Activated CD4-positive, alpha-beta T cell treated with anti-CD3 and anti-CD28 coated beads, Interleukin-2, amount 50 U/mL, for 1 hour (primary cell): ENCODE measurements around the gene GSTA4.
A peak's percentile ranks its signal among the peaks of the same experiment; 100 is the strongest.

Experiments used
- DNase-seq: peaks from one replicate; pipeline ENCODE4 v3.0.0-alpha.2; 2020

Gene GSTA4, protein sequence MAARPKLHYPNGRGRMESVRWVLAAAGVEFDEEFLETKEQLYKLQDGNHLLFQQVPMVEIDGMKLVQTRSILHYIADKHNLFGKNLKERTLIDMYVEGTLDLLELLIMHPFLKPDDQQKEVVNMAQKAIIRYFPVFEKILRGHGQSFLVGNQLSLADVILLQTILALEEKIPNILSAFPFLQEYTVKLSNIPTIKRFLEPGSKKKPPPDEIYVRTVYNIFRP

DNA sequence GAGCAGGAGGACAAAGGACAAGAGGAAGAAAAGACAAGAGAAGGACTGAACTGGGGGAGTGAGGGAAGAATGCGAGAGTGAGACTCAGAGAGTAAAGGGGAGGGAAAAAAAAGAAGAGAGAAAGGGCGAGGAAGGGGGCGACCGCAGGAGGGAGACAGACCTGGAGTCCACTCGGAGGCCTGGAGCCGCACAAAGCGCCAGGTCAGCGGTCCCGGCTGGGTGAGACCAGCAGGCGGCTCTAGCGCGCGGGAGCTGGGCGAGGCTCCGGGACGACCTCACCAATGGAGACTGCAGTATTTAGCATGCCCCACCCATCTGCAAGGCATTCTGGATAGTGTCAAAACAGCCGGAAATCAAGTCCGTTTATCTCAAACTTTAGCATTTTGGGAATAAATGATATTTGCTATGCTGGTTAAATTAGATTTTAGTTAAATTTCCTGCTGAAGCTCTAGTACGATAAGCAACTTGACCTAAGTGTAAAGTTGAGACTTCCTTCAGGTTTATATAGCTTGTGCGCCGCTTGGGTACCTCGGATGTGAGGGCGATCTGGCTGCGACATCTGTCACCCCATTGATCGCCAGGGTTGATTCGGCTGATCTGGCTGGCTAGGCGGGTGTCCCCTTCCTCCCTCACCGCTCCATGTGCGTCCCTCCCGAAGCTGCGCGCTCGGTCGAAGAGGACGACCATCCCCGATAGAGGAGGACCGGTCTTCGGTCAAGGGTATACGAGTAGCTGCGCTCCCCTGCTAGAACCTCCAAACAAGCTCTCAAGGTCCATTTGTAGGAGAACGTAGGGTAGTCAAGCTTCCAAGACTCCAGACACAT lies at the start of gene GSTA4:
TSS of gene GSTA4 (minus strand) at position 196 of the 824 bp plus-strand sequence. CDS start 1,041 bp downstream, outside the sequence.
- peak; percentile 81 for DNase-seq

GRCh38 chr6:53044572-53044971 lies 49.5 kb upstream of the GSTA4 start:
- DNase-seq, result no peak

GRCh38 chr6:53044071-53044470 lies 49.0 kb upstream of the GSTA4 start:
- DNase-seq, result no peak

- DNase-seq, result no peak
Observed at GRCh38 chr6:53043581-53043980, 48.5 kb upstream of the GSTA4 start.

- DNase-seq, result no peak
Observed at GRCh38 chr6:53042112-53042511, 47.0 kb upstream of the GSTA4 start.

DNA sequence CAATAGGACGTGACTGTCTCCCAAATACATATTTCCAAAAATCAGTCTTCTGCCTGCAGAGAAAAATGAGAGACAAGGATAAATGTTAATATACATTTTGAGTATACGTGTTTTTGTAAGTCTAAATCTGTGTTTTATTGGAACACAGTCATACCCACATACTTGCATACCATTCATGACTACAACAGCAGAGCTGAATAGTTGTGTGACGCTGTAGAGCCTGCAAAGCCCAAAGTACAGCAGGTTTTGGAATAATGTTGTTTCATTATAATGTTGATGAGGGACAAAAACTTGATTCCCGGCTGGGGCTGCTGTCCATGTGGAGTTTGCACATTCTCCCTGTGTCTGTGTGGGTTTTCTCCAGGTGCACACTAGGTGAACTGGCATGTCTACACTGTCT lies 46.3 kb upstream of the GSTA4 start:
- no peak for DNase-seq

- no peak for DNase-seq
Observed at GRCh38 chr6:53038596-53038995, 43.5 kb upstream of the GSTA4 start.

DNA sequence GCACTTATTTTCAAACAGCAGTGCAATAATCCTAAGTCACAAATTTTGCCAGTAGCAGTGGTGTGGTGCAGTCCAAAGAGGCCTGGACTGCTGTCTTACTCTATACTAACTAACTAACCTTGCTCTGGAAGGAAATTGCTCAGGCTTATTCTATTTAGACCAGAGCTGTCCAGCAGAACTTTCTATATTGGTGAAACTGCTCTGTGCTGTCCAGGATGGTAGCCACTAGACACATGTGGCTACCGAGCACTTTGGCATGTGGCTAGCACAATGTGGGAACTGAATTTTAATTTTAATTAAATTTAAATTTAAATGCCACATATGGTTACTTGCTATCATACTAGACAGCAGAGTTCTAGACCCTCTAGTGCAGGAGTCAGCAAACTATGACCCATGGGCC lies 43.1 kb upstream of the GSTA4 start:
- no peak for DNase-seq

- no peak for DNase-seq
Observed at GRCh38 chr6:53035549-53036213, 40.6 kb upstream of the GSTA4 start.

GRCh38 chr6:53033764-53034163 lies 38.7 kb upstream of the GSTA4 start:
- no peak for DNase-seq

DNA sequence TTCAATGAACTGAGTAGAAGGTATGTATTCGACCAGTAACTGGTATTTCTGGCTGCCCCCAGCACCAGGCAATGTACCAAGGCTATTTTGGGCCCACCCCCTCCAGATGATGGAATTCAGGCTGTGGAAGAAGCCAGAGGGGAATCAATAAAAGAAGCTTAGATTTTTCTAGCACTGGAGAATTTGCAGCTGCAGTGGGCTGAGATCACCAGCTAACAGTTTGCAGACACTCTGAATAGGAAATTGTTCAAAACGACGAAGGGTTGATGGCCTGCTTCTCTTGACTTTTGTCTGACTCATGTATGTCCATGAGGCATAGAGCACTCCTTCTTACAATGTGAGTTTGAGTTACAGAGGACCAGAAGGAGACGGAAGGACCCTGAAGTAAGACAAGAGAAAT lies 37.8 kb upstream of the GSTA4 start:
- DNase-seq, result no peak

- no peak for DNase-seq
Observed at GRCh38 chr6:53031281-53031680, 36.2 kb upstream of the GSTA4 start.

- no peak for DNase-seq
Observed at GRCh38 chr6:53029761-53030160, 34.7 kb upstream of the GSTA4 start.

DNA sequence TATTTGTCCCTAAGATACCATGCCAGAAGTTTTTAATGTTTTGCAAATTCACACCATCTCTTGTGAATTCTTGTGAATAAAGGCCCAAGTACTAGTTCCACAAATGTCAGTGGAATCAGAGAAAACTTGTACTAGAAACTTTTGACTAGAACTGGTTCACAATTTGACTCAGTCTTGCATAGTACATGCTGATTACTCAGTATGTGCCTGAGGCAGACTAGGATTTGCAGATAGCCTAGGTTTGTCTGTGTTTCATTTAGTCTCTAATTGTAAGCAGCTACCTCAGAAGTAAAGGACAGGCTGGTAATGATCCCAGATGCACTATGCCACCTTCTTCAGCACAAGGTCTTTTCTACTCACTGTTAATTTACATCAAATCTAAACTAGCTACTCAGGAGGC lies 34.2 kb upstream of the GSTA4 start:
- DNase-seq, result no peak

GRCh38 chr6:53028467-53028866 lies 33.4 kb upstream of the GSTA4 start:
- no peak for DNase-seq

GRCh38 chr6:53027131-53027718 lies 32.1 kb upstream of the GSTA4 start:
- no peak for DNase-seq

- DNase-seq, result no peak
Observed at GRCh38 chr6:53026526-53026925, 31.4 kb upstream of the GSTA4 start.

DNA sequence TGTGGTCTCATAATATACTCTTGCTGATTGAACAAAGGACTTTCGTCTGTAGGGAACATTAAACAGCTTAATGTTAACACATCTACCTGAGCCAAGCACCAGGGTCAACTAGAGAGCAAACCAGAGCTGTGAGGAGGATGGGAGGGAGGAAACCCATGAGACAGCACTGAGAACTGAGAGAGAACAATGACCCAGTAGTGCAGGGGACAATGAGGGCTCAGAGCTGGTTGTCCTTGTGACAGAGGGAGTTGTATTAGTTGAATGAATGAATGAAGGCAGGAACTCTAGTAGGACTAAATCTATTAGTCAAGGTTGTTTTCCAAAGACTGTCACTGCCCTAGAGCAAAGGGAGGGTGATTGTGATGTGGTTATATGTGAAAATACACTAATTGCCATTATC lies 28.2 kb upstream of the GSTA4 start:
- no peak for DNase-seq

GRCh38 chr6:53020005-53020744 lies 25.1 kb upstream of the GSTA4 start:
- DNase-seq, result no peak

DNA sequence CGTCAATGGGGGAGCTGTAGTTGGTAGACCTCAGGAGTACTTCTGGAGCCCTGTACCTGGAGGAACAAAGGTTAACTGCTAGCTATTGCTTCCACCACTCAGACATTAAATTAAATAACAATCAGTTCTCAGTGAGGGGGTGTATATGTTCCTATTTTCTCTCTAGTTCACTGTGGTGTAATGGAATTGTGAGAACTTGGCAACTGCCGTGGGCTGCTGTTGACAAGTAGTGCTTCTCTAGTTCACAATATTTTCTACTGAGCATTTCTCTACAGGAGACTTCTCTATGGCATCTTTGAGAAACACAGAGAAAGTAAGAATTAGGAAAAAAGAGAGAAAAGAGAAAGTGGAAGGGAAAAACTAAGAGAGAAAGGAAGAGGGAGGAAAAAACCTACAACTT lies 23.4 kb upstream of the GSTA4 start:
- DNase-seq, result no peak

DNA sequence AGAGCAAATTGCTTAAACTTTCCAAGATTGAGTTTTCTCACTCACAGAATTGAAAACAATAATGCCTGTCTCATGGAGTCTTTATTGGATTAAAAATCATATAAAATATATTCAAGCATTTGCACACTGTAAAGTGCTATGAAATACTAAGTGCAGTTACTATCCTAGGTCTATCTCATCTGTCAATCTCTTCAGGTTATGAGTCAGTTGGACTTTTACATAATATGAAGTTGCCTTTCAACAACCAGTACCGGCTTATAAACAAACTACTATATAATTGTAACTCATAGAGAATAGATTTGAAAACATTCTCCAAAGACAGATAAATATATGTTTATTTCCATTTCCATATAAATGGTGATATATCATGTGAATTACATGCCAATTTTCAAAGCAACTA lies 20.4 kb upstream of the GSTA4 start:
- DNase-seq, result no peak

- DNase-seq, result no peak
Observed at GRCh38 chr6:53014744-53015143, 19.7 kb upstream of the GSTA4 start.

DNA sequence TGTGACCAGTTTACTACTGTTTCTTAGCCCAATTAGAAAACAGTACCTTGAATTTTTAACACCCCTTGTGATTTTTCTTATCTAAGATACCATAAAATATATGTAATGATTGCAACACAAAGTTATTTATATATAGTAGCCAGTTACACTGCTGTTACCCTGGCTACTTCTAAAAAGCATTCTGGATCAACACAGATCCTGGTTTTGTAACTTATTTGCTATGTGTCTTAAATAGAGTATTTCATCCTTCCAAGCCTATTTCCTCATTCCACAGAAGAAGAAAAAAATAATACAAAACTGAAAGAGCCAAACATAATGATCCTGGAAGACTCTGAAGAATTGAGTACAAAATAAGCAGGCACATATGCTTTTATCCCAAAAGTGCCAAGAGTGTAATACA lies 19.0 kb upstream of the GSTA4 start:
- DNase-seq, result no peak
